NCI-H226 (cell line): ENCODE results near the gene RMDN3.

Experiments
- DNase-seq: peaks from one replicate; pipeline ENCODE4 v3.0.0-alpha.2; 2015

The RMDN3 gene

GRCh38 chr15:40754883-40755811 is at the start of gene RMDN3:
TSS of gene RMDN3 (minus strand) at chr15:40755254. CDS start at chr15:40754783, 471 bp downstream.
- peak; percentile 64 for DNase-seq

GRCh38 chr15:40803688-40804087 is 48.6 kb upstream of the RMDN3 start:
- DNase-seq, result no peak

GRCh38 chr15:40803076-40803475 is 48.0 kb upstream of the RMDN3 start:
- no peak for DNase-seq

GRCh38 chr15:40799523-40799922 is 44.5 kb upstream of the RMDN3 start:
- DNase-seq, result no peak

GRCh38 chr15:40796512-40796911 is 41.5 kb upstream of the RMDN3 start:
- DNase-seq, result no peak

- no peak for DNase-seq
These were observed 41.0 kb upstream of the RMDN3 start for GRCh38 chr15:40796041-40796440.

GRCh38 chr15:40793216-40793989 is 38.3 kb upstream of the RMDN3 start:
- peak; percentile 52 for DNase-seq

- no peak for DNase-seq
These were observed 37.3 kb upstream of the RMDN3 start for GRCh38 chr15:40792394-40792793.

GRCh38 chr15:40790718-40791117 is 35.7 kb upstream of the RMDN3 start:
- DNase-seq, result peak; percentile 19

- no peak for DNase-seq
These were observed 34.9 kb upstream of the RMDN3 start for GRCh38 chr15:40789999-40790398.

- no peak for DNase-seq
These were observed 34.1 kb upstream of the RMDN3 start for GRCh38 chr15:40789119-40789518.

GRCh38 chr15:40787991-40788390 is 32.9 kb upstream of the RMDN3 start:
- DNase-seq, result no peak

GRCh38 chr15:40787344-40787841 is 32.3 kb upstream of the RMDN3 start:
- peak; percentile 80 for DNase-seq

GRCh38 chr15:40785814-40786213 is 30.8 kb upstream of the RMDN3 start:
- no peak for DNase-seq

- DNase-seq, result no peak
These were observed 30.1 kb upstream of the RMDN3 start for GRCh38 chr15:40785164-40785563.

GRCh38 chr15:40782609-40783227 is 27.7 kb upstream of the RMDN3 start:
- peak; percentile 30 for DNase-seq

- DNase-seq, result peak; percentile 74
These were observed 21.6 kb upstream of the RMDN3 start for GRCh38 chr15:40776537-40777141.

- DNase-seq, result no peak
These were observed 20.9 kb upstream of the RMDN3 start for GRCh38 chr15:40775740-40776536.

GRCh38 chr15:40775007-40775406 is 20.0 kb upstream of the RMDN3 start:
- DNase-seq, result no peak

- no peak for DNase-seq
These were observed 18.8 kb upstream of the RMDN3 start for GRCh38 chr15:40773902-40774301.

- no peak for DNase-seq
These were observed 18.4 kb upstream of the RMDN3 start for GRCh38 chr15:40773496-40773895.

- no peak for DNase-seq
These were observed 17.0 kb upstream of the RMDN3 start for GRCh38 chr15:40772014-40772413.
